GM13977 (cell line): ENCODE measurements around the gene CHST2.

Source experiments
- DNase-seq: peaks from one replicate; pipeline ENCODE4 v3.0.0; 2012; ENCODE audit warnings: low spot score
- in situ Hi-C: fragments of 300-500 bp; cut with MboI; formaldehyde crosslinking; loops from one replicate; pipeline ENCODE4 v1.12.0; 2022; ENCODE audit warnings: low sequenced_read_pairs, low pct_unique_long_range_greater_than_20kb, mixed read lengths, inconsistent platforms; ENCODE audit not compliant: unreplicated experiment
- TF ChIP-seq, protein P1 (sequence below): IDR thresholded peaks from 2 replicates; pipeline ENCODE4 v1.5.1; 2012; ENCODE audit warnings: mild to moderate bottlenecking, control low read depth; ENCODE audit not compliant: insufficient read depth; ENCODE audit errors: extremely low read depth, missing control alignments

The CHST2 gene

DNA sequence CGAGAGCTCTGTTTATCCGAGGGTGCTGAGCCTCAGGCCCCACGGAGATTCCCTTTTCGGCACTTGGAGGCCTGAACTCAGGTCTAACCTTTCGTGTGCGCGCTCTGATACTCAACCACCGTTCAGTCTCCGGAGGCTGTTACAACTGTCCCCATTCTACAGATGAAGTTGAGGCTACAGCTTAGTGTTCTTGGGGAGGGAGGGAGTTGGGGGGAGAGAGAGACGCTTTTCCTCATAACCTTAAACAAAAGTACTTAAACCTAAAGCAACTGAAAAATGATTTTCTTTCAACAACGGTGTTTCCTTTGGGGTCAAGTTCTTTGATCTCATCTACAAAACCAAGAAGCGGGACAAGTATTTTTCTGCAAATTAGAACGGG, 952 bp upstream of the CHST2 start:
- no peak for DNase-seq
- TF ChIP-seq, protein P1, sequence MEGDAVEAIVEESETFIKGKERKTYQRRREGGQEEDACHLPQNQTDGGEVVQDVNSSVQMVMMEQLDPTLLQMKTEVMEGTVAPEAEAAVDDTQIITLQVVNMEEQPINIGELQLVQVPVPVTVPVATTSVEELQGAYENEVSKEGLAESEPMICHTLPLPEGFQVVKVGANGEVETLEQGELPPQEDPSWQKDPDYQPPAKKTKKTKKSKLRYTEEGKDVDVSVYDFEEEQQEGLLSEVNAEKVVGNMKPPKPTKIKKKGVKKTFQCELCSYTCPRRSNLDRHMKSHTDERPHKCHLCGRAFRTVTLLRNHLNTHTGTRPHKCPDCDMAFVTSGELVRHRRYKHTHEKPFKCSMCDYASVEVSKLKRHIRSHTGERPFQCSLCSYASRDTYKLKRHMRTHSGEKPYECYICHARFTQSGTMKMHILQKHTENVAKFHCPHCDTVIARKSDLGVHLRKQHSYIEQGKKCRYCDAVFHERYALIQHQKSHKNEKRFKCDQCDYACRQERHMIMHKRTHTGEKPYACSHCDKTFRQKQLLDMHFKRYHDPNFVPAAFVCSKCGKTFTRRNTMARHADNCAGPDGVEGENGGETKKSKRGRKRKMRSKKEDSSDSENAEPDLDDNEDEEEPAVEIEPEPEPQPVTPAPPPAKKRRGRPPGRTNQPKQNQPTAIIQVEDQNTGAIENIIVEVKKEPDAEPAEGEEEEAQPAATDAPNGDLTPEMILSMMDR: no peak
- in situ Hi-C loops: no loop called here

- TF ChIP-seq, protein P1: peak; percentile 18
- in situ Hi-C loops: loop anchor here (10.0 kb wide), 1 partner anchor 525 kb away; no protein-coding TSS in a partner anchor
- DNase-seq: peak; percentile 63
Measured at GRCh38 chr3:143119974-143120715, 574 bp downstream of the CHST2 start.

GRCh38 chr3:143120716-143121240, 1.2 kb downstream of the CHST2 start:
- TF ChIP-seq, protein P1: peak; percentile 50
- DNase-seq: peak; percentile 69
- in situ Hi-C loops: loop anchor here (10.0 kb wide), 1 partner anchor 524 kb away; no protein-coding TSS in a partner anchor

DNA sequence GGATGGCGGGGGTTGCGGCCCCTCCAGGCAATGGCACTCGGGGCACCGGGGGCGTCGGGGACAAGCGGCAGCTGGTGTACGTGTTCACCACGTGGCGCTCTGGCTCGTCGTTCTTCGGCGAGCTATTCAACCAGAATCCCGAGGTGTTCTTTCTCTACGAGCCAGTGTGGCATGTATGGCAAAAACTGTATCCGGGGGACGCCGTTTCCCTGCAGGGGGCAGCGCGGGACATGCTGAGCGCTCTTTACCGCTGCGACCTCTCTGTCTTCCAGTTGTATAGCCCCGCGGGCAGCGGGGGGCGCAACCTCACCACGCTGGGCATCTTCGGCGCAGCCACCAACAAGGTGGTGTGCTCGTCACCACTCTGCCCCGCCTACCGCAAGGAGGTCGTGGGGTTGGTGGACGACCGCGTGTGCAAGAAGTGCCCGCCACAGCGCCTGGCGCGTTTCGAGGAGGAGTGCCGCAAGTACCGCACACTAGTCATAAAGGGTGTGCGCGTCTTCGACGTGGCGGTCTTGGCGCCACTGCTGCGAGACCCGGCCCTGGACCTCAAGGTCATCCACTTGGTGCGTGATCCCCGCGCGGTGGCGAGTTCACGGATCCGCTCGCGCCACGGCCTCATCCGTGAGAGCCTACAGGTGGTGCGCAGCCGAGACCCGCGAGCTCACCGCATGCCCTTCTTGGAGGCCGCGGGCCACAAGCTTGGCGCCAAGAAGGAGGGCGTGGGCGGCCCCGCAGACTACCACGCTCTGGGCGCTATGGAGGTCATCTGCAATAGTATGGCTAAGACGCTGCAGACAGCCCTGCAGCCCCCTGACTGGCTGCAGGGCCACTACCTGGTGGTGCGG, 1.9 kb downstream of the CHST2 start:
- in situ Hi-C loops: loop anchor here (10.0 kb wide), 1 partner anchor 523 kb away; no protein-coding TSS in a partner anchor
- DNase-seq: peak; percentile 74
- TF ChIP-seq, protein P1: peak; percentile 69

GRCh38 chr3:143122089-143122430, 2.5 kb downstream of the CHST2 start:
- no peak for DNase-seq
- TF ChIP-seq, protein P1: no peak
- in situ Hi-C loops: loop anchor here (10.0 kb wide), 1 partner anchor 523 kb away; no protein-coding TSS in a partner anchor

DNA sequence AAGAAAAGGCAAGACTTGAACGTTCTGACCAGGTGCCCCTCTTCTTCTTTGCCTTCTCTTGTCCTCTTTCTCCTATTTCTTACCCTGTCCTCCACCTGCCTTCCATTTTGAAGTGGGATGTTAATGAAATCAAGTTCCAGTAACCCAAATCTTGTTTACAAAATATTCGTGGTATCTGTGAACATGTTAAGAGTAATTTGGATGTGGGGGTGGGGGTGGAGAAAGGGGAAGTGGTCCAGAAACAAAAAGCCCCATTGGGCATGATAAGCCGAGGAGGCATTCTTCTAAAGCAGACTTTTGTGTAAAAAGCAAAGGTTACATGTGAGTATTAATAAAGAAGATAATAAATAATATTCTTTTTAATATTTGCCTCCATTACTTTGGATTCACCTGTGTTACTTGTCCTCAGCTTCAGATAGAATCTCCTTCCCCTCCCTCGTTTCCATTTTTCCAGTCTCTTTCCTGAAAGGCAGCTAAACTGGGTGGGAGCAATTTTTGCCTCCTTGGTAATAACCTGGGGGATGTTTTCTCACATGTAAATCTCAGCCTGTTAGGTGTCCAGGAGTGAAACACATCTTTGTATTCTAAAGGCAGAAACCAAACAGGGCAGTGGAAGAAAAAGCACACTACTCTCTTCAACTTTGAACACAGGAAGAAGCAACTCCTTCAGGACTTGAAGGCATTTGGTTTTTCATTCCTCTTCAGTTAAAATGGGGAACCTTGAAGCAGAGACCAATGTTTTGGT, 3.2 kb downstream of the CHST2 start:
- TF ChIP-seq, protein P1: no peak
- peak; percentile 46 for DNase-seq
- in situ Hi-C loops: loop anchor here (10.0 kb wide), 1 partner anchor 522 kb away; no protein-coding TSS in a partner anchor
